Uterus (tissue), 4 donors: Measurements from ENCODE around the gene ALPP. TPM values are rescaled to one million over a fixed set of nuclear protein-coding genes. Genes with fewer than 3 reads are reported as not detected.

Source experiments
- DNase-seq, 2 donors: peaks; one replicate each; pipeline ENCODE4 v3.0.0-alpha.2; 2019 to 2020
- H3K27ac ChIP-seq, 2 donors: fragments of 200-600 bp; sonication (generic); 1 replicate in 1 of 2; 2 replicates in 1 of 2; pipeline ENCODE4 v1.5.1; 2016 to 2018
- H3K27me3 ChIP-seq, 2 donors: fragments of 200-600 bp; sonication (generic); one replicate each; pipeline ENCODE4 v1.5.1; 2018 to 2019; ENCODE audit warnings: control low read depth in 1 of 2
- H3K36me3 ChIP-seq, 2 donors: fragments of 200-600 bp; sonication (generic); one replicate each; pipeline ENCODE4 v1.5.1; 2019; ENCODE audit warnings: control low read depth in 1 of 2
- H3K4me1 ChIP-seq, 2 donors: fragments of 200-600 bp; sonication (generic); one replicate each; pipeline ENCODE4 v1.5.1; 2018 to 2019; ENCODE audit warnings: control low read depth in 1 of 2
- H3K4me3 ChIP-seq, 2 donors: fragments of 200-600 bp; sonication (generic); 1 replicate in 1 of 2; 2 replicates in 1 of 2; pipeline ENCODE4 v1.5.1; 2018 to 2019; ENCODE audit warnings: mild to moderate bottlenecking in 1 of 2
- H3K9me3 ChIP-seq, 2 donors: fragments of 200-600 bp; sonication (generic); one replicate each; pipeline ENCODE4 v1.5.1; 2019; ENCODE audit warnings: control low read depth in 1 of 2
- CTCF ChIP-seq, 4 experiments: fragments of 200-600 bp in 2 of 4; fragments of 450-650 bp in 2 of 4; sonication (generic) in 2 of 4; IDR thresholded peaks; one replicate each; pipeline ENCODE4 v1.5.1; 2016 to 2019; ENCODE audit warnings: antibody characterized with exemption in 4 of 4, mild to moderate bottlenecking in 2 of 4, moderate library complexity in 1 of 4
- POLR2A ChIP-seq, 2 donors: fragments of 450-650 bp; IDR thresholded peaks; one replicate each; pipeline ENCODE4 v1.6.1; 2016; ENCODE audit warnings: antibody characterized with exemption in 2 of 2, mild to moderate bottlenecking in 1 of 2, moderate library complexity in 1 of 2
- intact Hi-C: fragments of 100-400 bp; cut with DNase I; formaldehyde crosslinking; loops from one replicate; pipeline ENCODE4 v1.15.1; 2023; ENCODE audit warnings: low total_unique reads
- total RNA-seq, 4 donors: library from RNA; depleted of rRNA in 3 of 4; stranded (reverse); fragments of >200 nt in 3 of 4; gene quantifications; one replicate each; pipeline versions ENCODE4 v1.1.0 to v1.2.4, GENCODE V29; 2014 to 2023
- donor health status: DM: yes; HTN: yes; CAD: no.

ALPP gene
- total RNA-seq, 4 donors from 2014 or later, result 0.62 TPM; not detected in 3

DNA sequence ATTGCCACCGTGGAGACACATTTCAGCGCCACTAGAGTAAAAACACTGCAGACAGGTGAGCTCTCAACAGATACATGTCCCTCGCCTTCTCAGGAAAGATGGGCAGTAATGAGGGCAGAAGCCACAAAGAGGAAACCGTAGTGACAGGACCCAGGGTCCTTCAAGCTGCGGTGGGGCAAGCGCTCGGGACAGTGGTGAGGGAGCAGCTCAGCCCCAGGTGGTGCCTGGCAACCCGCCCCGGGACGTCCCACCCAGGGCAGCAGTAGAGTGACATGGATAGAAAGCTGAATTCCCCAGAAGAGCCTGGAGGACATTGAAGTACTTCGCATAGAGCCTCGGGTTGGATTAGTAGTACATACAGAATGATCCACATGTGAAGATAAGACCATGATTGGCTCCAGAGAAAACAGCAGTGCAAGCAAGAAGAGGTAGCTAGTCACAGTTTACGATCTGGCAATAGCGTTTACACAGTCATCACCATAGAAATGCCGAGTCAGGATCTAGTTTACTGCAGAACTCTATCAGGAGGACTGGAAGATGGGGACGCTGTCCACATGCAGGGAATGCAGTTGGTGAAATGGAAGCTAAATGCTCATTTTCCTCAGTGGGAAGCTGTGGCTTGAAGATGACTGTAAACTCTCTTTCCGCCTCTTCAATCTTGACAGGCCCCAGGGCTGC lies 37.4 kb upstream of the ALPP start:
- no peaks in the 10 kb centered on the region for H3K27me3 ChIP-seq
- H3K9me3 ChIP-seq, result no peaks in the 10 kb centered on the region
- H3K27ac ChIP-seq, result no peak overlapping the region
- no peaks in the 10 kb centered on the region for H3K4me1 ChIP-seq
- DNase-seq, result no peak
- TF ChIP-seq CTCF (IDR thresholded peaks at IDR 0.05), result no peak
- TF ChIP-seq POLR2A (IDR thresholded peaks at IDR 0.05), result no peak
- no peak overlapping the region for H3K4me3 ChIP-seq
- H3K36me3 ChIP-seq, result no peaks in the 10 kb centered on the region
- intact Hi-C loops, result no loop called here

- Histone ChIP-seq H3K27me3 (no peaks in the 10 kb centered on the region), H3K4me1 (no peaks in the 10 kb centered on the region), H3K9me3 (no peaks in the 10 kb centered on the region), H3K4me3 (no peak overlapping the region), H3K36me3 (no peaks in the 10 kb centered on the region), H3K27ac (no peak overlapping the region)
- no peak for DNase-seq
- TF ChIP-seq CTCF (IDR thresholded peaks at IDR 0.05), result no peak
- TF ChIP-seq POLR2A (IDR thresholded peaks at IDR 0.05), result no peak
- intact Hi-C loops, result no loop called here
These were observed 36.8 kb upstream of the ALPP start for GRCh38 chr2:232341739-232342126.

DNA sequence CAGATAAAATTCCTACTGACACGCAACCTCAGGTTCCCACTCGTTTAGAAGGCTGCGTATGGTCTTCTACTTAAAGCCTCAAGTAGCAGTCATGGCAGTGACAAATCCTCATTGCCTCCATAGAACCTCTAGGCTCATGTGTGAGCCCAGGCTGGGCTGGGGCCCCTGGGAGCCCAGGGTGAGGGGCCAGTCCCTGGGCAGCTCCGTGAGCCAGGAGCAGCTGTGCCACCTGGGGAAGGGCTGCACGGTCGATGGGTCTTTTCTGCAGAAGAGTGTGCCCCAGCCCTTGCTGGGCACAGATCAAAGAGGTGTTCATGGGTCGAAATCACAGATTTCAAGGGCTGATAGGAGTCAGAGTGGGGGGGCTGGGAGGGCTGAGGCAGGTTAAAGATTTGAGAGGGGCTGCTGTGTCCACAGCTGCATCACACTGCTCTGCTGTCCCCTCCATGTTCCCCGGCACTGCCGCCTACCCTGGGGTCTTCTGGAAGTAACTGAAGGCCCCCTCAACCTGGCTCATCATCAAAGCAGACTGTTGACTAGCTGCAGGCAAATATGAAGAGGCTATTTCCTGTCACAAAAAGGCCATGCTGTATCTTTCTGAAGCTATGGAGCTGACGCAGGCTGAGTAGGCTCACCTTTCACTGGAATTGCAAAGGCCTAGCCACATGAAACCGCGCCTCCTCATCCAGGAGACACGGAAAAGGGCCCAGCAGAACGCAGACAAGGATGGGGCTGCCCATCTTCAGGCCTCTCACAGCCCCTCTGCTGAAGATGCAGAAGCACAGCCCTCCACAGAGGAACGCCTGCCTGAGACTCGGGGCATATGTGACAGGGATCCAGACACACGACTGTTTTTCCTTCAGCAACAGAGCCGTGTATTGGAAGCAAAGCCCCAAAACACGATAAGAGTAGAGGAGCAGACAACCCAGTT lies 35.7 kb upstream of the ALPP start:
- Histone ChIP-seq H3K9me3 (no peaks in the 10 kb centered on the region), H3K36me3 (no peaks in the 10 kb centered on the region), H3K27ac (no peak overlapping the region), H3K4me3 (no peak overlapping the region), H3K4me1 (no peaks in the 10 kb centered on the region), H3K27me3 (no peaks in the 10 kb centered on the region)
- DNase-seq, result no peak
- TF ChIP-seq POLR2A (IDR thresholded peaks at IDR 0.05) (no peak), CTCF (IDR thresholded peaks at IDR 0.05) (no peak)
- intact Hi-C loops, result no loop called here

DNA sequence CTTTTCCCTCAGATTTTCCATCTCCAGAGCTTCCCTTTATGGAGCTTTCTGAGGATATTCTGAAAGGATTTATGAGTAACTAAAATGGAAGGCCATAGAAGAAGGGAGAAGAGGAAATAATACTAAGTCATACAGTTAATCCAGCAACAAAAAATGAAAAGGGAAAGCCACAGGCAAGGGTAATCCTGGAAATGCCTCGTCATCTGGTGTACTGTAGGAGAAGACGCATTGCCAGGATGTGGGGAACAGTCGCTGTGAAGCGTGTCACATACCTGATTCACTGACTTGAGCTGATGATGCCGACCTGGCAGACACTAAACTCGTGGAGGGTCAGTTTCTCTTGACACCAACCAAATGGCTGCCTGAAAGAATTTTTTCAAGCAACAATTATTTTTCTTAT lies 34.7 kb upstream of the ALPP start:
- DNase-seq, result no peak
- H3K9me3 ChIP-seq, result no peaks in the 10 kb centered on the region
- TF ChIP-seq POLR2A (IDR thresholded peaks at IDR 0.05) (no peak), CTCF (IDR thresholded peaks at IDR 0.05) (no peak)
- H3K27me3 ChIP-seq, result no peaks in the 10 kb centered on the region
- no peak overlapping the region for H3K27ac ChIP-seq
- intact Hi-C loops, result no loop called here
- H3K36me3 ChIP-seq, result no peaks in the 10 kb centered on the region
- no peaks in the 10 kb centered on the region for H3K4me1 ChIP-seq
- H3K4me3 ChIP-seq, result no peak overlapping the region

DNA sequence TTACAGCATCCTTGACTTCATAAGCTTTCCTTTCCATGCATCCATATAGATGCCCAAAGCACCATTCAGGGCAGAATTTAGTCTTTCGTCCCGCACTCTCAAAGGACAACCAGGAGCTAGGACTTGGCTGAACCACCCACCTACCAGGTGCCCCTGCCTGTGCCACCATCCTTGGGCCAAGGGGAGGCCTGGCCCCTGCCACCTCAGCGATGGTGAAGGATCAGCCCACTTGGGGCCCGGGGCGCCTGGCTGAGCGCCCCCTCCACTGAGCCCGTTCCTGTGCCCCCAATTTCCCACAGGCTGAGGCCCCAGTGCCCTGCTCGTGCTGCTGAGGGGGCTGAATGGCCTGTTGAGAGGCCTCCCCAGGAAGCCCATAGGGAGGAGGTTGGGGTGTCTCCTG lies 33.3 kb upstream of the ALPP start:
- Histone ChIP-seq H3K27ac (no peak overlapping the region), H3K27me3 (no peaks in the 10 kb centered on the region), H3K36me3 (no peaks in the 10 kb centered on the region), H3K4me3 (no peak overlapping the region), H3K4me1 (no peaks in the 10 kb centered on the region), H3K9me3 (no peaks in the 10 kb centered on the region)
- no peak for TF ChIP-seq POLR2A (IDR thresholded peaks at IDR 0.05)
- TF ChIP-seq CTCF (IDR thresholded peaks at IDR 0.05), result no peak
- intact Hi-C loops, result no loop called here
- no peak for DNase-seq
